Vagina (tissue), 2 donors: Measurements from ENCODE around the gene SH2D7.

Experiments used
- CTCF ChIP-seq, 3 experiments: fragments of 450-650 bp in 2 of 3; fragments of 200-600 bp in 1 of 3; sonication (generic) in 1 of 3; IDR thresholded peaks; one replicate each; pipeline ENCODE4 v1.5.1; 2017 to 2019; ENCODE audit warnings: antibody characterized with exemption in 3 of 3, mild to moderate bottlenecking in 2 of 3, moderate library complexity in 2 of 3
- POLR2A ChIP-seq, 2 donors: fragments of 450-650 bp; IDR thresholded peaks; one replicate each; pipeline ENCODE4 v1.6.1; 2017; ENCODE audit warnings: antibody characterized with exemption in 2 of 2, mild to moderate bottlenecking in 2 of 2, moderate library complexity in 2 of 2

- no peak for TF ChIP-seq POLR2A (IDR thresholded peaks at IDR 0.05)
- TF ChIP-seq CTCF (IDR thresholded peaks at IDR 0.05) = no peak
Measured at GRCh38 chr15:78050826-78051225, 41.5 kb upstream of the SH2D7 start.
